Muscle layer of duodenum (tissue), 2 donors: ENCODE data around the gene ACLY.
"Not testable (repeated sequence)": the region's sequence is repeated elsewhere in the genome, so short reads cannot be mapped to it uniquely, and the experiment has no call there.

Experiments
- H3K27ac ChIP-seq: one replicate; pipeline ENCODE4 v1.7.0; 2013; ENCODE audit warnings: mild to moderate bottlenecking, low read length
- H3K27me3 ChIP-seq: one replicate; pipeline ENCODE4 v1.7.0; 2013; ENCODE audit warnings: low read depth, mild to moderate bottlenecking, control low read depth, low read length
- H3K36me3 ChIP-seq, 2 donors: one replicate each; pipeline ENCODE4 v1.7.0; 2013; ENCODE audit warnings: low read length in 2 of 2, control low read depth in 1 of 2, mild to moderate bottlenecking in 1 of 2; ENCODE audit not compliant: insufficient read depth in 2 of 2, control insufficient read depth in 1 of 2
- H3K4me1 ChIP-seq, 2 donors: one replicate each; pipeline ENCODE4 v1.7.0; 2013; ENCODE audit warnings: low read length in 2 of 2, mild to moderate bottlenecking in 2 of 2, control low read depth in 1 of 2, moderate library complexity in 1 of 2; ENCODE audit not compliant: insufficient read depth in 2 of 2, control insufficient read depth in 1 of 2
- H3K4me3 ChIP-seq, 2 donors: one replicate each; pipeline ENCODE4 v1.7.0; 2013; ENCODE audit warnings: low read length in 2 of 2, low read depth in 1 of 2, mild to moderate bottlenecking in 1 of 2
- H3K9me3 ChIP-seq, 2 donors: one replicate each; pipeline ENCODE4 v1.7.0; 2013; ENCODE audit warnings: low read length in 2 of 2, control low read depth in 1 of 2, mild to moderate bottlenecking in 1 of 2; ENCODE audit not compliant: control insufficient read depth in 1 of 2
- donor health status: healthy.

ACLY gene

GRCh38 chr17:41868568-41868967 lies 50.2 kb downstream of the ACLY start:
- peaks cover 23 to 56% of the 10 kb centered on the region in 2 donors for H3K36me3 ChIP-seq
- H3K4me3 ChIP-seq, result no peak overlapping the region
- H3K9me3 ChIP-seq, result no peaks in the 10 kb centered on the region
- H3K27ac ChIP-seq, result no peak overlapping the region
- H3K4me1 ChIP-seq, result peaks cover 3 to 5% of the 10 kb centered on the region in 2 donors
- H3K27me3 ChIP-seq, result no peaks in the 10 kb centered on the region

DNA sequence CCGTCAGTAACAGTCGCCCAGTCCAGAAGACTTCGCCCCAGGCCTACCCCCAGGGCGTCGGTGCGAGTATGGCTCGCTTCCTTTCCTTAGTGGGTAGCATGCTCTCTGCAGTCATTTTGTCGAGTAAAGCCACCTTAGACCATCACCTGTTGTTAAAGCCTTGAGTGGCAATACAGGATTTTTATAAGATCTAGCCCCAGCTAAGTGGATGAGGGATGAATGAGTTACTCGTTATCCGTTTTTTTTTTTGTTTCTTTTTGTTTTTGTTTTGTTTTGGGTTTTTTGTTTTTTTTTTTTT lies 53.2 kb downstream of the ACLY start:
- H3K36me3 ChIP-seq, result peaks cover 14 to 27% of the 10 kb centered on the region in 2 donors
- H3K27me3 ChIP-seq, result no peaks in the 10 kb centered on the region
- H3K9me3 ChIP-seq, result no peaks in the 10 kb centered on the region
- H3K27ac ChIP-seq, result no peak overlapping the region
- peaks cover 3 to 15% of the 10 kb centered on the region in 2 donors for H3K4me1 ChIP-seq
- H3K4me3 ChIP-seq, result peak overlapping the region in 1 of 2 donors; percentile 84

GRCh38 chr17:41864836-41865595 lies 53.7 kb downstream of the ACLY start, which contains the start of gene KLHL11:
Gene KLHL11, minus strand, starts transcription at chr17:41865423. Its CDS starts 53 bp downstream, at chr17:41865370.
- peaks cover 3 to 19% of the 10 kb centered on the region in 2 donors for H3K4me1 ChIP-seq
- peaks cover 9 to 22% of the 10 kb centered on the region in 2 donors for H3K36me3 ChIP-seq
- H3K9me3 ChIP-seq, result no peaks in the 10 kb centered on the region
- H3K4me3 ChIP-seq, result peak within 1 kb of the TSS; percentile 84 to 92
- peak within 1 kb of the TSS; percentile 51 for H3K27ac ChIP-seq
- no peaks in the 10 kb centered on the region for H3K27me3 ChIP-seq

GRCh38 chr17:41864498-41864835 lies 54.3 kb downstream of the ACLY start:
- H3K27me3 ChIP-seq, result no peaks in the 10 kb centered on the region
- peak overlapping the region; percentile 84 to 92 for H3K4me3 ChIP-seq
- peaks cover 7 to 16% of the 10 kb centered on the region in 2 donors for H3K36me3 ChIP-seq
- H3K4me1 ChIP-seq, result peaks cover 3 to 19% of the 10 kb centered on the region in 2 donors
- H3K27ac ChIP-seq, result peak overlapping the region; percentile 14
- H3K9me3 ChIP-seq, result no peaks in the 10 kb centered on the region

DNA sequence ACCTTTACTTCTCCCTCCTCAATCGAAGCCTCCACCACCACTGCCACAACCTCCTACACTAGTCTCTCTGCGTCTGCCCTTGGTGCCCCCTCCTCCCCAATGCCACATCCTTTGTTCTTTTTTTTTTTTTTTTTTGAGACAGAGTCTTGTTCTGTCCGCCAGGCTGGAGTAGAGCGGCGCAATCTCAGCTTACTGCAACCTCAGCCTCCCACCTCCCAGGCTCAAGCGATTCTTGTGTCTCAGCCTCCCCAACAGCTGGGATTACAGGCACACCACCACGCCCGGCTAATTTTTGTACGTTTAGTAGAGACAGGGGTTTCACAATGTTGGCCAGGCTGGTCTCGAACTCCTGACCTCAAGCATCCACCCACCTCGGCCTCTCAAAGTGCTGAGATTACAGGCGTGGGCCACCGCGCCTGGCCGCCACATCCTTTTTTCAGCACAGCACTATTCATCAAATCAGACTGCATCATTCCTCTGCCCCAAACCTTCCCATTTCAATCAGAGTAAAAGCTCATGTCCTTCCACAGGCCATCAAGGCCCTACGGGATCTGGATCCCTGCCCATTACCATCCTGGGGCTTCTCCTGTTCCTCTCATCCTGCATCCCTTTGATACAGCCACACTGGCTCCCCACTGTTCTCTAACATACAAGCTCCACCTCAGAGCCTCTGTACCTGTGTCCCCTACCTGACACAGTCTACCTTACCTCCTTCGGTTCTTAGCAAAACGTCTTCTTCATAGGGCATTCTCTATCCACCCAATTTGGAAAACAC lies 55.5 kb downstream of the ACLY start:
- H3K9me3 ChIP-seq, result no peaks in the 10 kb centered on the region
- H3K4me1 ChIP-seq, result peaks cover 3 to 19% of the 10 kb centered on the region in 2 donors
- no peaks in the 10 kb centered on the region for H3K27me3 ChIP-seq
- H3K4me3 ChIP-seq, result peak overlapping the region; percentile 84 to 92
- peaks cover 7% of the 10 kb centered on the region in 2 donors for H3K36me3 ChIP-seq
- H3K27ac ChIP-seq, result no peak overlapping the region

DNA sequence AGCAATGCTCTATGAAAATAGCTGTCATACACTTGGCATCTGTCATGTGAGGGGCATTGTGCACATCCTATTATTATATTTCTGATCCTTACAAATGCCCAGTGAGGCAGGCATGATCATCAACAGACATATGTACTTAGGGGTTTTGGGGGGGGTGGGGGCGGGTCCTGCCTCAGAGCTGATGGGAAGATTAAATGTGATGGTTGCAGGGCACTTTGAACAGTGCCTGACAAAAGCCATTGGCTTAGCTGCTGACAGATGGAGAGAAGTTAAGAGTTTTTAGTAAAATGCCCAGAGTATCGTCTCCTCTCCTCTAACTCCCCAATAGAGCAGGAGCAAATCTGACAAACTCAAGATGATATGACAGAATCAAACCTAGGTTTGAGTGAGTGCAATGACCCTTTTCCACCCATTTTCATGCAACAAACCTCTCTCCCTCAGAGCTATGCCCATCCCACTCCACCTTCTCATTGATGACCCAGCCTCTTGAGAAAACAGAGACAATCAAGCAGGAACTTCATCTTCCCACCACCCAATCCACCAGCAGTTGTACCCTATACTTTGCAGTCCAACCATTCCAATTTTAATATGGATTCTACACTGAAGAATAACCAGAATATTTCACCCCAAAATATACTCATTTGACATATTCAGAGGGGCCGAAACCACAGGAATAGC lies 58.4 kb downstream of the ACLY start:
- Histone ChIP-seq H3K27me3 (no peaks in the 10 kb centered on the region), H3K27ac (no peak overlapping the region), H3K4me1 (peaks cover 3 to 19% of the 10 kb centered on the region in 2 donors), H3K9me3 (no peaks in the 10 kb centered on the region), H3K4me3 (no peak overlapping the region), H3K36me3 (no peaks in the 10 kb centered on the region)

DNA sequence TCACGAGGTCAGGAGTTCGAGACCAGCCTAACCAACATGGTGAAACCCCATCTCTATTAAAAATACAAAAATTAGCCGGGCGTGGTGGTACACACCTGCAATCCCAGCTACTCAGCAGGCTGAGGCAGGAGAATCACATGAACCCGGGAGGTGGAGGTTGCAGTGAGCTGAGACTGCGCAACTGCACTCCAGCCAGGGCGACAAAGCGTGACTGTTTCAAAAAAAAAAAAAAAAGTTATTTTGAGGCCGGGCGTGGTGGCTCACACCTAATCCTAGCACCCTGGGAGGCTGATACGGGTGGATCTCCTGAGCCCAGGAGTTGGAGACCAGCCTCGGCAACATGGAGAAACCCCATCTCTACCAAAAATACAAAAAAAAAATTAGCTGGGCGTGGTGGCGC lies 67.4 kb downstream of the ACLY start:
- peaks cover 0 to 17% of the 10 kb centered on the region in 2 donors for H3K4me1 ChIP-seq
- not testable (repeated sequence) for H3K9me3 ChIP-seq, H3K4me3 ChIP-seq, H3K27me3 ChIP-seq, H3K27ac ChIP-seq
- H3K36me3 ChIP-seq, result peaks cover 7 to 22% of the 10 kb centered on the region in 2 donors

- H3K27ac ChIP-seq, result no peak overlapping the region
- no peaks in the 10 kb centered on the region for H3K27me3 ChIP-seq
- H3K9me3 ChIP-seq, result no peaks in the 10 kb centered on the region
- H3K4me3 ChIP-seq, result no peak overlapping the region
- H3K36me3 ChIP-seq, result peaks cover under 1 to 16% of the 10 kb centered on the region in 2 donors
- peaks cover 0 to 17% of the 10 kb centered on the region in 2 donors for H3K4me1 ChIP-seq
Measured at GRCh38 chr17:41849251-41849990, 69.3 kb downstream of the ACLY start.

- Histone ChIP-seq H3K27me3 (no peaks in the 10 kb centered on the region), H3K36me3 (peaks cover 0 to 11% of the 10 kb centered on the region in 2 donors), H3K9me3 (no peaks in the 10 kb centered on the region), H3K4me3 (no peak overlapping the region), H3K27ac (no peak overlapping the region), H3K4me1 (peaks cover 0 to 17% of the 10 kb centered on the region in 2 donors)
Measured at GRCh38 chr17:41848788-41849187, 70.0 kb downstream of the ACLY start.

DNA sequence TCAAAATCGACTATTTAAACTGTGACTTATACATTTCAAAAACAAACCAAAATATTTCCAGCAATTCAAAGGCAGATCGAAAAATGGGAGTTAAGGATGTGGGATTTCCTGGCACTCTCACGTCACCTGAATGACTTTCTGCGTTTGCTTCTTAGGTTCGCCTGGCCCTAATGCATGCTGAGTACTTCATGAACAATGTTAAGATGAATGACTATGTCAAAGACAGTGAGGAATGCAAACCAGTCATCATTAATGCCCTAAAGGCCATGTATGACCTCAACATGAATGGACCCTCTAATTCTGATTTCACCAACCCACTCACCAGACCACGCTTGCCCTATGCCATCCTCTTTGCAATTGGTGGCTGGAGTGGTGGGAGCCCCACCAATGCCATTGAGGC lies 73.8 kb downstream of the ACLY start:
- no peak overlapping the region for H3K27ac ChIP-seq
- H3K36me3 ChIP-seq, result peaks cover 0 to 6% of the 10 kb centered on the region in 2 donors
- no peaks in the 10 kb centered on the region for H3K9me3 ChIP-seq
- no peak overlapping the region for H3K4me3 ChIP-seq
- H3K4me1 ChIP-seq, result peaks cover 0 to 11% of the 10 kb centered on the region in 2 donors
- H3K27me3 ChIP-seq, result no peaks in the 10 kb centered on the region

GRCh38 chr17:41840781-41841180 lies 78.0 kb downstream of the ACLY start:
- H3K9me3 ChIP-seq, H3K4me1 ChIP-seq, H3K27me3 ChIP-seq, H3K36me3 ChIP-seq, H3K27ac ChIP-seq, H3K4me3 ChIP-seq: not testable (repeated sequence)
